MM.1S (cell line): ENCODE data around the gene SLC7A1.

ENCODE experiments used
- EZH2 ChIP-seq: fragments of 300-600 bp; sonication (generic); optimal IDR thresholded peaks from 2 replicates; pipeline ENCODE3; 2017; ENCODE audit warnings: low read depth, mild to moderate bottlenecking, antibody characterized with exemption, low read length, mixed read lengths
- EZH2phosphoT487 ChIP-seq: fragments of 300-600 bp; sonication (generic); IDR thresholded peaks from 2 replicates; pipeline ENCODE4 v1.6.1; 2018; ENCODE audit warnings: antibody characterized with exemption, low read length
- TF ChIP-seq, protein P1 (sequence below): fragments of 300-600 bp; sonication (generic); IDR thresholded peaks from 2 replicates; pipeline ENCODE4 v1.5.1; 2016; ENCODE audit warnings: antibody characterized with exemption, low read length, mixed read lengths

- TF ChIP-seq, protein P1, sequence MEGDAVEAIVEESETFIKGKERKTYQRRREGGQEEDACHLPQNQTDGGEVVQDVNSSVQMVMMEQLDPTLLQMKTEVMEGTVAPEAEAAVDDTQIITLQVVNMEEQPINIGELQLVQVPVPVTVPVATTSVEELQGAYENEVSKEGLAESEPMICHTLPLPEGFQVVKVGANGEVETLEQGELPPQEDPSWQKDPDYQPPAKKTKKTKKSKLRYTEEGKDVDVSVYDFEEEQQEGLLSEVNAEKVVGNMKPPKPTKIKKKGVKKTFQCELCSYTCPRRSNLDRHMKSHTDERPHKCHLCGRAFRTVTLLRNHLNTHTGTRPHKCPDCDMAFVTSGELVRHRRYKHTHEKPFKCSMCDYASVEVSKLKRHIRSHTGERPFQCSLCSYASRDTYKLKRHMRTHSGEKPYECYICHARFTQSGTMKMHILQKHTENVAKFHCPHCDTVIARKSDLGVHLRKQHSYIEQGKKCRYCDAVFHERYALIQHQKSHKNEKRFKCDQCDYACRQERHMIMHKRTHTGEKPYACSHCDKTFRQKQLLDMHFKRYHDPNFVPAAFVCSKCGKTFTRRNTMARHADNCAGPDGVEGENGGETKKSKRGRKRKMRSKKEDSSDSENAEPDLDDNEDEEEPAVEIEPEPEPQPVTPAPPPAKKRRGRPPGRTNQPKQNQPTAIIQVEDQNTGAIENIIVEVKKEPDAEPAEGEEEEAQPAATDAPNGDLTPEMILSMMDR = no peak
- TF ChIP-seq EZH2phosphoT487 = no peak
- no peak for TF ChIP-seq EZH2
These were observed 25.3 kb downstream of the SLC7A1 start for GRCh38 chr13:29570051-29570654.
